ENCODE data around the gene GOLGA5.

The GOLGA5 gene

GRCh38 chr14:92883066-92883465 lies 89.0 kb downstream of the GOLGA5 start:
- no peak for DNase-seq

GRCh38 chr14:92884410-92884809 lies 90.3 kb downstream of the GOLGA5 start:
- no peak for DNase-seq

- DNase-seq: no peak
These were observed 91.4 kb downstream of the GOLGA5 start for GRCh38 chr14:92885279-92886061.

GRCh38 chr14:92886337-92886736 lies 92.2 kb downstream of the GOLGA5 start:
- no peak for DNase-seq

- DNase-seq: no peak
These were observed 93.1 kb downstream of the GOLGA5 start for GRCh38 chr14:92887157-92887556.

- DNase-seq: no peak
These were observed 94.8 kb downstream of the GOLGA5 start for GRCh38 chr14:92888896-92889295.

Data from activated CD4-positive, CD25-positive, alpha-beta regulatory T cell (primary cell).